Astrocyte of the cerebellum (primary cell): ENCODE measurements around the gene AGMO.

Experiments
- DNase-seq: peaks from one replicate; pipeline ENCODE4 v3.0.0-alpha.2; 2011; ENCODE audit warnings: low read depth
- H3K4me3 ChIP-seq: 2 replicates; pipeline ENCODE4 v1.5.1; 2011; ENCODE audit warnings: mild to moderate bottlenecking, low read depth, low read length, moderate library complexity
- CTCF ChIP-seq: IDR thresholded peaks from 2 replicates; pipeline ENCODE4 v1.5.1; 2012; ENCODE audit warnings: low read length, low read depth, moderate library complexity, mild to moderate bottlenecking; ENCODE audit errors: missing control alignments
- in situ Hi-C: cut with HindIII; loops from 2 replicates; pipeline ENCODE4 v1.10.0; 2017; ENCODE audit warnings: low sequenced_read_pairs

Gene AGMO

GRCh38 chr7:15367897-15368296 is 193.9 kb downstream of the AGMO start:
- DNase-seq = no peak
- in situ Hi-C loops = no loop called here

GRCh38 chr7:15358112-15358511 is 203.7 kb downstream of the AGMO start:
- no peak for DNase-seq
- no peak overlapping the region for H3K4me3 ChIP-seq
- no peak for TF ChIP-seq CTCF
- in situ Hi-C loops = no loop called here

More at GRCh38 chr7:15367897-15368296, 193.9 kb downstream of the AGMO start:
- no peak overlapping the region for H3K4me3 ChIP-seq
- TF ChIP-seq CTCF = no peak

- DNase-seq = no peak
- no peak for TF ChIP-seq CTCF
- H3K4me3 ChIP-seq = no peak overlapping the region
- in situ Hi-C loops = no loop called here
Measured at GRCh38 chr7:15352421-15353206, 209.2 kb downstream of the AGMO start.

GRCh38 chr7:15345216-15345615 is 216.6 kb downstream of the AGMO start:
- no peak for DNase-seq
- in situ Hi-C loops = loop anchor here (25.0 kb wide), 1 partner anchor 367 kb away; no protein-coding TSS in a partner anchor
- H3K4me3 ChIP-seq = no peak overlapping the region
- no peak for TF ChIP-seq CTCF

- DNase-seq = no peak
- no peak overlapping the region for H3K4me3 ChIP-seq
- in situ Hi-C loops = loop anchor here (25.0 kb wide), 1 partner anchor 370 kb away; no protein-coding TSS in a partner anchor
- no peak for TF ChIP-seq CTCF
Measured at GRCh38 chr7:15341817-15342216, 220.0 kb downstream of the AGMO start.

- in situ Hi-C loops = loop anchor here (25.0 kb wide), 1 partner anchor 376 kb away; no protein-coding TSS in a partner anchor
- no peak overlapping the region for H3K4me3 ChIP-seq
Measured at GRCh38 chr7:15336146-15336545, 225.7 kb downstream of the AGMO start.

More at GRCh38 chr7:15336146-15336545, 225.7 kb downstream of the AGMO start:
- no peak for DNase-seq
- TF ChIP-seq CTCF = no peak
